HG03354 (cell line): ENCODE data around the gene PPIP5K2.

Experiments used
- ATAC-seq: cut with Tn5 transposase; IDR thresholded peaks from one replicate; pipeline ENCODE4 v1.9.1; 2021; ENCODE audit warnings: mild to moderate bottlenecking; ENCODE audit not compliant: unreplicated experiment, poor library complexity, severe bottlenecking

The PPIP5K2 gene

DNA sequence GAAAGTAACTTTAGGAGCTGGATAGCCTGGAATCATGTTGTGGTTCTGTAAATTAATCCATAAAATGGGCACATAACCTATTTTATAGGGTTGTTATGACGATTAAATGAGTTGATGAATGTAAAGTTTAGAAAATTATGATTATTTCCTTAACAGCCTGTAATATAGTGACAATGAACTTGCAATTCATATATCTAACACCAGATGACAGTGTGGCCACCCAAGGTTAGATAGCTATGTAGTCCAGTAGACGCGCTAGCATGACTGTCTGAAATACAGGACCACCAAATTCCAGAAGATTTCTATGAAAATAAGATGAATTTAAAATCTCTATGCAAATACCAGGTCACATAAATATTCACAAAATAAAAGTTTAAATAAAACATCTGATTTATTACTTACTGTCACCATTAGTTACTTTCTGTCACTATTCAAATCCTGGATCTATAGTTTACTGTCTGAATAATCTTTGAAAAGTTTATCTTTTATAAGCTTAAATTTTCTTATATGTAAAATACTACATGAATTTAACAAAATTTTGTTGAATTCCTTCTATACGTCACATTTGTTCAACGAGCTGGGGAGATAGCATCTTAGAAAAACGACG lies 112.4 kb downstream of the PPIP5K2 start:
- ATAC-seq, result peak; percentile 85

DNA sequence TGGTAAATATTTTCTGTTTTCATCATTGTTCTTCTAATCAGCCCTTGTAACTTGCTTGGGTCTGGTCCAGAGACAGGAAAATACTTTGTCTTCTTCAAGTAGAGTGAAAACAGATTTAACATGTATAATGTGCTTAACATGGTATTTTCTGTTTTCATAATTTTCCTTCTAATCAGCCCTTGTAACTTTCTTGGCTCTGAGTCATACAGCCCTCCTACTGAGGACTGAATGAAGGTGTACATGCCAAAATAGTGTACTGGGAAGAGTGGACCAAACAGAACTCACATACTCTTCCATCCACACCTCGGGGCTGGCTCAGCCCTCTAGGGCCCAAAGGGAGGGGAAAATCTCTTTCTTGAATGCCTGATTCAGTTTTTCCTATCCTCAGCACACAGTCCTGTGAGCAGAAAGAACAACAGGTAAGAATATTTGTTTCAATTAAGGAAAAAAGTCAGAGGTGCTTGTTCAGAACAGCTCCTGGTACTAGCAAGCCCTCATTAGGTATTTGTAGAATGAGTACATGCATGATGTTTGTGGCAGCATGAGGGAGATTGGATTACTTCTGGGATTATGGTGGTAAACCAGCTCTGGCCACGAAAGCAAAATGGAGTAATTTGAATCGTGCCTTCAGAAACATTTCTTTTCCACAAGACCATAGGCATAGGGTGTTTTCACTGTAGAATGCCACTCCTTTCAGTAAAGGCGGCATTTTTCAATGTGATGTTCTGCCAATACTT lies 114.3 kb downstream of the PPIP5K2 start:
- no peak for ATAC-seq

DNA sequence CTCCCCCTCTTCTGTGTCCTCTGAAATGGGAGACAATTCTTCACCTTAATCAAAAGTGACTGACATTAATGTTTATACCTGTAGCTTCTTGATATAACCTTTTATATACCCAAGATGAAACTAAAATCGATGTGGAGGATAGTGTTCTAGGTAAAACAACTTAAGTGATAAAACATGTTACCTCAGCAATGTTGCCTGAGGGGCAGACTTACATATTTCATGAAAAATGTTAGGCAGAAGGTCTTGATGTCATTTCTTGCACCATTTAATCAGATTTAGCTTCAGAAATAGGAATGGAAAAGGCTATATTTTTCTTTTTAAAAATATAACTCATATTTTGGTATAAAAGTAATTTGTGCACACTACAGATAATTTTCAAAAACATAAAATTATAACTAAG lies 115.8 kb downstream of the PPIP5K2 start:
- ATAC-seq, result no peak

DNA sequence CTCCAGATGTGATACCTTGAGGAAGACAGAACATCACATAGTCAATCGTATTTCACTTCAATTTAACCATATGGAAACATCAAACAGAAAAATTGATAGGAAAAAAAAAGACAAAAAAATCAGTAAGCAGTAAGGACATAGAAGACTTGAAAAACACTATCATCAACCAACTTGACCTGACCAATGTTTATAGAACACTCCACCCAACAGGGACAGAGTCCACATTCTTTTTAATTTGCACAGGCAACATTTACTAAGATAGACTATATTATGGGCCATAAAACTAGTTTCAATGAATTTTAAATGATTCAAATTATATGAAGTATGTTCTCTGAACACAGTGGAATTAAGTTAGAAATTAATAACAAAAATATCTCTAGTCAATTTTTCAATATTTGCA lies 117.7 kb downstream of the PPIP5K2 start:
- ATAC-seq, result no peak

DNA sequence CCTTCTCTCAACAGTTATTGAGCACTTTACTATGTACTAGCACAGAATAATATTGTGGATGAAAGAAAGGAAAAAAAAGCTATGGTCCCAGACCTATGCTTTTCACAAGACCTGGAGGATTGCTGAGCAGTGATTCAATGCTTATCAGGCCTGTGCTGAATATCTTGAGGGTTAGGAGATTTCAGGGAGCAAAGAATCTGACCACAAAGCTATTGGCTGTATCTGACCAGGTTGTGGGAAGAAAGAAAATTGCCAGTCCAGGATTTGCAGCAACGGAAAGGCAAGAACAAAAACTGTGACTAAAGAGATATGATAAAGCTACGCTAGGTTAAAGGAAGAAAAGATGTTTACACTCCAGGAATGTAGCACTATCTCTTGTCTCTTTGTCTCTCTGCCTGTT lies 123.6 kb downstream of the PPIP5K2 start:
- ATAC-seq, result no peak

DNA sequence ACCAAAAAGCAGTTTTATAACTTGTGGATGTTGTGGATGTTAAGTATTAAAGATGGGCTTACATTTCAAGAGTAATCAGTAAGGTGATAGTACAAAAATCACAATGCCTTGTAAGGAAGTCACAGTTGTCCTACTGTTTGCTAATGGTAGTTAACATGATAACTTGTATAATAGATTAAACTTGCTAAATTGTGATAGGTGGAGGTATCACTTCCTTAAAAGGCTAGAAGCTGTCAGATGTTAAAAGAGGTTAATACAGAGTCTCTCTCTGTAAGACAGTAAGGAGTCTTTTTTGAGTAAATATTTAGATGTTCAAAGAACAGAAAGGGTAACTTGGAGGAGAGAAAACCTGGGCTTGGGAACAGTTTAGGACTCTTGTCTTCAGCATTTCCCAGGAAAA lies 124.3 kb downstream of the PPIP5K2 start:
- ATAC-seq, result no peak

DNA sequence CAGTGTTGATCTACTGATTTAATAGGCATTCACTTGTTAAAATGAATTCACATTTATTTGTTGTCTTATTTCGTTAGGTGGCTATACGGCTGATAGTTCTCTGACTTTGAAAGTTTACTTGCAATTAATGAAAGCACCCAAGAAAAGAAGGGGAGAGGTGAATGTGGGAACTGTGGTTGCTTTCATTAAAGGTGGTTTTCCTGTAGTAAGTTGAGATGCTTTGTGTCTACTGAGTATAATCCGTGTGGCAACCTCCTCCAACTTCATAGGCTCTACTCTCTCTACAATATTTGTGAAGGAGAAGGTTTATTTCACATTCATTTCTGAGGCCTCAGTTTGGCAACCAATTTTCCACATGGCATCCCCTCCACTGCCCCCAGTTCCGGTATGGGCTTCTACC lies 125.7 kb downstream of the PPIP5K2 start:
- no peak for ATAC-seq

DNA sequence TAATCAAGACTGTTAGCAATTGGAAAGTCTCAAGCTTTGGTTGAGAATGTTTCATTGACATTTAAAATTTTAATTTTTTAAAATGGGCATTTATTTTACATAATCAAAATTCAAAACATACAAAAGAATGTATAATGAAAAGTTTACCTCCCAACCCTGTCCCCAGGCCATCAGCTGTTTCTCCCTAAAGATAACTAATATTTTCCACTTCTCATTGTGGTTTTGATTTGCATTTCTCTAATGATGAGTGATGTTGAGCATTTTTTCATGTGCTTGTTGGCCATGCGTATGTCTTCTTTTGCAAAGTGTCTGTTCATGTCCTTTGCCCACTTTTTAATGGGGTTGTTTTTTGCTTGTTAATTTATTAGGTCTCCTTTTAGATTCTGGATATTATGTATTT lies 127.0 kb downstream of the PPIP5K2 start:
- ATAC-seq, result peak; percentile 53

DNA sequence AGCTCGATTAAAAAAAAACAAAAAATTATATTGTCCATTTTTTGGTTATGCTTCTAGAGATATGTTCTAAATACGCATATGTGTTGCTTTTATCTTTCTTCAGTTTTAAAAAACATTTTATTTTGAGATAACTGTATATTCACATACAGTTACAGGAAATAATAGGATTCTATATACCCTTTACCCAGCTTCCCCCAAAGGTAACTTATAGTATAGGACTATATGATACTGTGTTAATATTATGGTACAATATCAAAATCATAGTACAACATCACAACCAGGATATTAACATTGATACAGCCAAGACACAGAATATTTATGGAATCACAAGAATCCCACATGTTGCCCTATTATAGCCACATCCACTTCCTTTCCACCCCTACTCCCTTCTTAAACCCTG lies 129.0 kb downstream of the PPIP5K2 start:
- no peak for ATAC-seq

DNA sequence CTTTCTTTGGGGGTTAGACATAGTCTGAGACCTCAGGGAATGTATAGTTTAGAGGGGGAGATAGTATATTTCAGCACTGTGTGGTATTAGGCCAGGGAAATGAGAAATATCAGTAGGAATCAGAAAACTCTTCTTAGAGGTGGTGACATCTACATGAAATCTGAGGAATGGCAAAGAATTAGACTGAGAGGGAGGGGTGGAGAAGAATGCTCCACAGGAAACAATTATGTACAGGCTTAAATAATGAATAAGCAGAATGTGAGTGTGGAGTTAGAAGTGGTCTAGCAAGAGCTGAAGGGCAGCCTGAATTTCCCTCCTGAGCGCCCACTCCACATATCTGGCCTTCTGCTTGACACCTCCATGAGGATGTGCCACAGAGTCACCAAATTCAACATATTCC lies 134.8 kb downstream of the PPIP5K2 start:
- no peak for ATAC-seq

DNA sequence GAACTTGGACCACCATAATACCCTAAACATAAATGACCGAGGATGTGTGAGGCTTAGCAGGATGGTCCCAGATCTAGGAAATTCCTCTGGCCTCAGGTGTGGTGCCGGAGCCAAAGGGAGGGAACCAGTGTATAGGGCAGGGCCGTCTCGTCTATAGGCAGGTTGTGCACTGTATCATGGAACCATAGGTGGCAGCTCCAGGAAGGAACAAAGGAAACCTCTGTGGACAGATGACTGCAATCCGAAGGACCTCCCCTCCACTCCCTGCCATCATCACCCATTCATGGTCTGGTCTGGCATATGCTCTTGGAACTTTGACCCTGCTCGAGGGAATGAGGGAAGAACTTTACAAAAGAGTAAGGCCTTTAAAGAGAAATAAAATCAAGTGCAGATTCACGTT lies 135.6 kb downstream of the PPIP5K2 start:
- no peak for ATAC-seq

DNA sequence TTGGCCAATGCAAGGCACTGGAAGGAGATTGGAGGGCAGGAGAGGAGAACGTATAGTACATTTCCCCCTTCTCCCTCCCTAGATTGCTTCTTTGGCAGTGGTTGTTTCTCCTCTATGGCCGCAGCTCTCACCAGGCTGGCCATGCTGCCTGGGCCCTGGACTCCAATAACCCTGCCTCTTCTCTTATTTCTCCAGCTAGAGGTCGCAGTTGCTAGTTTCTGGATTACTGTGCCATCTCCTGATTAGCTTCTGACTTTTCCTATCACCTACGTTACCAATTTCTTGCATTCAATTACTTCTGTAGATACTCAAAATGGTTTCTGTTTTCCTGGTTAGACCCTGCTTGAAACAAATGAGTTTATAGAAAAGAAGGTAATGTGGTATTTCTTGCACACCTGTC lies 136.1 kb downstream of the PPIP5K2 start:
- no peak for ATAC-seq

DNA sequence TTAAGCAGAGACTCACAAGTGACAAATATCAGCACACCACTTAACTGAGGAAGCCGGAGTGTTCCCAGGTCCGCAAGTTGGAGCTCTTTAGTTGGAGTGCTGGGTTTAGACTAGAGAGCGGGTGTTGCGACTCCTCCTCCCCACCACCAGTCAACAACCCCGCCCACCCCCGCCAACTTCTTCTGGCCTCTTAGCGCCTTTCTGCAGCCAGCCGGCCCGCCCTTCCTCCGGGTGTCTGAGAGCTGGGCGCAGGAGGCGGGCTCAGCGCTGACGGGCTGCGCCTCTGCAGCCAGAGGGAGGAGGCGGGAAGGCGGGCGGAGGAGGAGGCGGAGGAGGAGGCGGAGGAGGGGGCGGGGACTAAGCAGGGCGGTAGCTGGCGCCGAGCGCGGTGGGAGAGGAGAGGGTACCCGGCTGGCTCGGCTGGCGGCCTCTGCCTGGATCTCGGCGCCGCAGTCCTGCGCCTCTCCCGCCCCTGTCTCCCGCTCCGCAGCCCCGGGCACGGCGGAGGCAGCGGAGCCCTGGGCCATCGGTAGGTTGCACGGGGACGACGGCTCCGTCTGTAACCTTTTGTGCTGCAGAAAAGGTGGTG lies 138.4 kb downstream of the PPIP5K2 start, which contains the start of gene MACIR:
Gene MACIR (plus strand): TSS at position 396 of the 589 bp plus-strand sequence. CDS start 17,157 bp downstream, outside the sequence.
- peak; percentile 81 for ATAC-seq

DNA sequence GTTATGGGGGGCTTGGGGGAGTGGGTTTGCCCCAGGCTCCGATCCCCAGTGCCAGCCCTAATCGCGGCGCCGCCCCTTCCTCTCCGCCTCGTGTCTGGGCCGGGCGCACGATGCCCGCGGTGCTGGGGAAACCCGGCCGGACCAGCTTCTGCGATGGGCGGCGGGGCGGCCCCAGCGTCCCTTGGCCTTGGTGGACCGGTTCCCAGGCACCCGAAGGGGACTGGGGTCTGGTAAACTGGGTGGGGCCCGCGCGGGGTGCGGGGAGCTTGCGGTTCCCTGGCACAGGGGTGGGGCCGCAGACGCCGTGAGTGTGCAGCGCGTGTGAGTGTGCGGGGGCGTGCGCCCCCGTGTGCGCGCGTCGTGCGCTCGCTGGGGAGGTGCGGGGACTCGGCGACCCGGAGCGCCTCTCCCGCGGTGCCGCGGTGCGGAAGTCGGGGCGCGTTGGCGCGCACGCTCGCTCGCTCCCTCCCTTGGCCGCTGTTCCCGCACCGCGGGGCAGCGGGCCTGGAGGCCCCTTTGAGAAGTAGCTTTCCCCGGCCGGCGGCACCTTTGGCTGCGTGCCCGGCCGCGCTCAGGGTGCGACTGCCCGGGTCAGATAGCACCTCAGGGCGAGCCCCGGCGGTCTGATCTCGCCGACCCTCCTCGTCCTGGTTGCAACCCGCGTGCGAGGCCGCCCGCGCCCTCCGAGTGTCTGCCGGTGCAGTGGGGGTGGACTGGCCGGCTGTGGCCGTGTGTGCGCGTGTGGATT lies 139.0 kb downstream of the PPIP5K2 start:
- ATAC-seq, result peak; percentile 43

DNA sequence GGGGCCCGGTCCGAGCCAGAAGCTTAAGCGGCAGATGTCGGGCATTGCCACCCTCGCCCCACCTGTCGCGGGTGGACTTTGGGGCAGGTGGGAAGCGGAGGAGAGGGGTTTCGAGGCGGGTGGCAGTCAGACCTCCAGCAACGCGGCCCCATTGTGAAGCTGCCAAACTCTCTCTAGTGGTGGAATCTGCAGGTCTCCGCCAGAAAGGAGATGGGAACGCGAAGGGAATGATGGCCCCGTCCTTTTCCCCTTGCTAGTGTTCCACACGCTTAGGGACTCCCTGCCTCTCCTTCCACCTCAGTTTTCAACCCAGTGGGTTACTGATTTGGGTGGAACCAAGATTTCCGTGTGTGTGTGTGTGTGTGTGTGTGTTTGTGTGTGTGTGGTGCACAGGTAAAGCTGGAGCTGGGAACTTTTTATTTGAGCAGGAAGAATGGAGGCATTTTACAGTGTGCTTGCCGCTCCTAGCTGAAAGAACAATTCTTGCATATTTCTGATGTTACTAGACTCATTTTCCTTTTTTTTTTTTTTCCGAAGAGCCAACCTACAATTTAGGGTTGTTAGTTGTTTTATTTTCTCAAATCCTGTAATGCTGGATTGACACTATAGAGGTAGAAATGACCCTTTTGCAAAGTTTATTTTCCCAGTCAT lies 139.7 kb downstream of the PPIP5K2 start:
- no peak for ATAC-seq

DNA sequence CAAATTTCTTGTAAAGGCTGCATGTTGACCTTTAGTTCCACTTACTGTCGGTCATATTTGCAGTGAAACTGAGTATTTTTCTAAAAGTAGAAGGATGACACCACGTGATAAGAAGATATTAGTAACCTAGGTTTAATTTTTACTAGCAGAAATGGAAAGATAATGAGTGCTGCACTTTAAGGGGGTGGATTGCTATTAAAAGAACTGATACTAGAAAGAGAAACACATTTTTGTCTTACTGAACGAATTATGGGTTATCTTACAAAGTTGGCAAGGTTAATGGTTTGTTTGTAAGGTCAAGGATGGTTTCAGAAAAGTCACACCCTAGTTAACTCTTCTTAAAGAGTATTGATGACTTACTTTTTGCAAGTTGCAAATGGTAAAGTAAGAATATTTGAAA lies 140.8 kb downstream of the PPIP5K2 start:
- peak; percentile 46 for ATAC-seq
